ENCODE data around the gene CCT5. TPM values are rescaled to one million over a fixed set of nuclear protein-coding genes. Genes with fewer than 3 reads are reported as not detected.

CCT5 gene
- total and polyA plus RNA-seq, 10 of the 15 experiments (the other 5 are each of a cell fraction or from before 2014, with no cell fraction given): 376 to 637 (median 543) TPM

- BruUV-seq (replicated peaks): no TSS peak
- DNase-seq (ENCODE audit: low read depth, low spot score): no peak
- intact Hi-C loops (cut with micrococcal nuclease; ENCODE audit: unreplicated experiment): no loop called here
Observed at GRCh38 chr5:10289353-10289752, 39.3 kb downstream of the CCT5 start.

DNA sequence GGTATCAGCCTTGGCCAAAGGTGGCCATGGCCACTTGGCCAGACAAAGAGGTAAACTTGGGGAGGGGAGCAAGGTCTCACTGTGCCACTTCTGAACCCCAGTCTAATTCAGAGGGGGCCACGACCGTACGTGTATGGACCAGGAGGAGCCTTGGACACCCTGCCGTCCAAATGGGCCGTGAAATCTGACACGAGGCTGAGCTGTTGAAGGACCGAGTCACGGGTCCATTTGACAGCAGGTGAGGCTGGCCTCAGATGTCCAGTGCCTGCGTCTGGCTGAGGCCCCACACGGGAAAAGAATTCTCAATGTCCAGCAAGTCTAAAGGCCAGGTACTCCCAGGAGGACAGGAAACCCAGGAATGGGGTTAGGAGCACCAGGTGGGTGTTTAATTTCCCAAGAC is 39.9 kb downstream of the CCT5 start:
- Histone ChIP-seq H3K36me3 (ENCODE audit: control insufficient read depth in 2 of 2, insufficient read depth in 2 of 2, low read length in 1 of 2) (no peaks in the 10 kb centered on the region; a peak in 1 of 4 replicates), H4K20me1 (ENCODE audit: control insufficient read depth, insufficient read depth) (no peaks in the 10 kb centered on the region), H3K4me1 (ENCODE audit: control insufficient read depth, insufficient read depth, low read length) (peaks cover 8% of the 10 kb centered on the region; the same call in 1 of the 2 replicates), H2AFZ (ENCODE audit: control insufficient read depth, low read depth, low read length) (no peak overlapping the region), H3K9me3 (replicated peaks; ENCODE audit: control insufficient read depth, insufficient read depth, low read length) (no peaks in the 10 kb centered on the region), H3K9ac (ENCODE audit: control insufficient read depth, insufficient read depth, low read length) (no peak overlapping the region), H3K4me3 (no peak overlapping the region), H3K79me2 (ENCODE audit: control insufficient read depth, insufficient read depth, low read length) (no peaks in the 10 kb centered on the region), H3K27me3 (replicated peaks in 1 of 2; ENCODE audit: control insufficient read depth in 2 of 2, insufficient read depth in 2 of 2, low read length in 1 of 2) (no peaks in the 10 kb centered on the region), H3K4me2 (ENCODE audit: control insufficient read depth, insufficient read depth) (no peak overlapping the region), H3K27ac (ENCODE audit: control insufficient read depth, insufficient read depth) (no peak overlapping the region)
- ChIA-PET POLR2A (no interaction called here), SMC1A (ENCODE audit: uncharacterized antibody, unreplicated experiment) (no interaction called here), RAD21 (ENCODE audit: unreplicated experiment) (no interaction called here), CTCF (no interaction called here)
- FAIRE-seq (no peak), DNase-seq (ENCODE audit: low read depth, low spot score) (no peak), ATAC-seq (no peak)
- BruUV-seq (replicated peaks): no TSS peak
- in situ Hi-C loops (cut with MboI): no loop called here
- intact Hi-C loops (cut with micrococcal nuclease; ENCODE audit: unreplicated experiment): no loop called here
- WGBS (ENCODE audit: insufficient coverage, insufficient replicate concordance, low lambda C conversion rate, missing lambda C conversion rate): 89% methylated on average over 10 of the region's 10 CpGs
- TF ChIP-seq, protein P1, sequence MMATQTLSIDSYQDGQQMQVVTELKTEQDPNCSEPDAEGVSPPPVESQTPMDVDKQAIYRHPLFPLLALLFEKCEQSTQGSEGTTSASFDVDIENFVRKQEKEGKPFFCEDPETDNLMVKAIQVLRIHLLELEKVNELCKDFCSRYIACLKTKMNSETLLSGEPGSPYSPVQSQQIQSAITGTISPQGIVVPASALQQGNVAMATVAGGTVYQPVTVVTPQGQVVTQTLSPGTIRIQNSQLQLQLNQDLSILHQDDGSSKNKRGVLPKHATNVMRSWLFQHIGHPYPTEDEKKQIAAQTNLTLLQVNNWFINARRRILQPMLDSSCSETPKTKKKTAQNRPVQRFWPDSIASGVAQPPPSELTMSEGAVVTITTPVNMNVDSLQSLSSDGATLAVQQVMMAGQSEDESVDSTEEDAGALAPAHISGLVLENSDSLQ (IDR thresholded peaks at IDR 0.05): no peak
- TF ChIP-seq LARP7 (IDR thresholded peaks at IDR 0.05) (no peak), BACH1 (IDR thresholded peaks at IDR 0.05; ENCODE audit: borderline replicate concordance) (no peak), POLR2A (IDR thresholded peaks at IDR 0.05; ENCODE audit: low read depth, low read length) (no peak), TCF3 (IDR thresholded peaks at IDR 0.05; ENCODE audit: borderline replicate concordance, insufficient read depth, low read depth, low read length) (no peak), EED (IDR thresholded peaks at IDR 0.05; ENCODE audit: low read depth) (no peak), NR2F1 (conservative IDR thresholded peaks at IDR 0.05) (no peak), POU2F2 (IDR thresholded peaks at IDR 0.05; ENCODE audit: borderline replicate concordance, low read depth, low read length) (no peak)
- TF ChIP-seq, protein P2, sequence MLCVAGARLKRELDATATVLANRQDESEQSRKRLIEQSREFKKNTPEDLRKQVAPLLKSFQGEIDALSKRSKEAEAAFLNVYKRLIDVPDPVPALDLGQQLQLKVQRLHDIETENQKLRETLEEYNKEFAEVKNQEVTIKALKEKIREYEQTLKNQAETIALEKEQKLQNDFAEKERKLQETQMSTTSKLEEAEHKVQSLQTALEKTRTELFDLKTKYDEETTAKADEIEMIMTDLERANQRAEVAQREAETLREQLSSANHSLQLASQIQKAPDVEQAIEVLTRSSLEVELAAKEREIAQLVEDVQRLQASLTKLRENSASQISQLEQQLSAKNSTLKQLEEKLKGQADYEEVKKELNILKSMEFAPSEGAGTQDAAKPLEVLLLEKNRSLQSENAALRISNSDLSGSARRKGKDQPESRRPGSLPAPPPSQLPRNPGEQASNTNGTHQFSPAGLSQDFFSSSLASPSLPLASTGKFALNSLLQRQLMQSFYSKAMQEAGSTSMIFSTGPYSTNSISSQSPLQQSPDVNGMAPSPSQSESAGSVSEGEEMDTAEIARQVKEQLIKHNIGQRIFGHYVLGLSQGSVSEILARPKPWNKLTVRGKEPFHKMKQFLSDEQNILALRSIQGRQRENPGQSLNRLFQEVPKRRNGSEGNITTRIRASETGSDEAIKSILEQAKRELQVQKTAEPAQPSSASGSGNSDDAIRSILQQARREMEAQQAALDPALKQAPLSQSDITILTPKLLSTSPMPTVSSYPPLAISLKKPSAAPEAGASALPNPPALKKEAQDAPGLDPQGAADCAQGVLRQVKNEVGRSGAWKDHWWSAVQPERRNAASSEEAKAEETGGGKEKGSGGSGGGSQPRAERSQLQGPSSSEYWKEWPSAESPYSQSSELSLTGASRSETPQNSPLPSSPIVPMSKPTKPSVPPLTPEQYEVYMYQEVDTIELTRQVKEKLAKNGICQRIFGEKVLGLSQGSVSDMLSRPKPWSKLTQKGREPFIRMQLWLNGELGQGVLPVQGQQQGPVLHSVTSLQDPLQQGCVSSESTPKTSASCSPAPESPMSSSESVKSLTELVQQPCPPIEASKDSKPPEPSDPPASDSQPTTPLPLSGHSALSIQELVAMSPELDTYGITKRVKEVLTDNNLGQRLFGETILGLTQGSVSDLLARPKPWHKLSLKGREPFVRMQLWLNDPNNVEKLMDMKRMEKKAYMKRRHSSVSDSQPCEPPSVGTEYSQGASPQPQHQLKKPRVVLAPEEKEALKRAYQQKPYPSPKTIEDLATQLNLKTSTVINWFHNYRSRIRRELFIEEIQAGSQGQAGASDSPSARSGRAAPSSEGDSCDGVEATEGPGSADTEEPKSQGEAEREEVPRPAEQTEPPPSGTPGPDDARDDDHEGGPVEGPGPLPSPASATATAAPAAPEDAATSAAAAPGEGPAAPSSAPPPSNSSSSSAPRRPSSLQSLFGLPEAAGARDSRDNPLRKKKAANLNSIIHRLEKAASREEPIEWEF (IDR thresholded peaks at IDR 0.05; ENCODE audit: insufficient replicate concordance, low read depth, low read length): no peak

More at GRCh38 chr5:10289353-10289752, 39.3 kb downstream of the CCT5 start:
- no peaks in the 10 kb centered on the region for H3K9me3 ChIP-seq (replicated peaks; ENCODE audit: control insufficient read depth, insufficient read depth, low read length)
- H2AFZ ChIP-seq (ENCODE audit: control insufficient read depth, low read depth, low read length): no peak overlapping the region
- no peak overlapping the region for H3K9ac ChIP-seq (ENCODE audit: control insufficient read depth, insufficient read depth, low read length)
- in situ Hi-C loops (cut with MboI): no loop called here
- ChIA-PET POLR2A (no interaction called here), SMC1A (ENCODE audit: uncharacterized antibody, unreplicated experiment) (no interaction called here), RAD21 (ENCODE audit: unreplicated experiment) (no interaction called here), CTCF (no interaction called here)
- peaks cover 8% of the 10 kb centered on the region; the same call in 1 of the 2 replicates for H3K4me1 ChIP-seq (ENCODE audit: control insufficient read depth, insufficient read depth, low read length)
- TF ChIP-seq POLR2AphosphoS2 (IDR thresholded peaks at IDR 0.05; ENCODE audit: low read depth, low read length) (no peak), SPI1 (IDR thresholded peaks at IDR 0.05; ENCODE audit: borderline replicate concordance, insufficient read depth, low read depth, low read length) (no peak), SMAD1 (IDR thresholded peaks at IDR 0.05; ENCODE audit: low read depth, partially characterized antibody) (no peak), ESRRA (IDR thresholded peaks at IDR 0.05; ENCODE audit: low read length) (no peak), ATF3 (IDR thresholded peaks at IDR 0.05; ENCODE audit: borderline replicate concordance, extremely low read depth, low read depth, low read length) (no peak), TAF1 (IDR thresholded peaks at IDR 0.05; ENCODE audit: borderline replicate concordance, low read depth, low read length) (no peak)
- no peak overlapping the region for H3K4me3 ChIP-seq
- no peaks in the 10 kb centered on the region for H4K20me1 ChIP-seq (ENCODE audit: control insufficient read depth, insufficient read depth)
- FAIRE-seq (no peak), ATAC-seq (0 out of 3 replicates have a peak, but pooled peaks have one; percentile 35)
- no peak overlapping the region for H3K4me2 ChIP-seq (ENCODE audit: control insufficient read depth, insufficient read depth)
- no peaks in the 10 kb centered on the region; a peak in 1 of 4 replicates for H3K36me3 ChIP-seq (ENCODE audit: control insufficient read depth in 2 of 2, insufficient read depth in 2 of 2, low read length in 1 of 2)
- no peaks in the 10 kb centered on the region for H3K79me2 ChIP-seq (ENCODE audit: control insufficient read depth, insufficient read depth, low read length)
- 81% methylated on average over 6 of the region's 6 CpGs for WGBS (ENCODE audit: insufficient coverage, insufficient replicate concordance, low lambda C conversion rate, missing lambda C conversion rate)
- H3K27me3 ChIP-seq (replicated peaks in 1 of 2; ENCODE audit: control insufficient read depth in 2 of 2, insufficient read depth in 2 of 2, low read length in 1 of 2): no peaks in the 10 kb centered on the region
- H3K27ac ChIP-seq (ENCODE audit: control insufficient read depth, insufficient read depth): no peak overlapping the region

Measured in GM12878 (cell line).